ENCODE data around the gene IKZF4.

Gene IKZF4

GRCh38 chr12:56081393-56082347, 60.8 kb downstream of the IKZF4 start:
- DNase-seq (ENCODE audit: low read depth in 2 of 2, low spot score in 1 of 2): no peak

GRCh38 chr12:56082382-56082781, 61.5 kb downstream of the IKZF4 start:
- DNase-seq (ENCODE audit: low read depth in 2 of 2, low spot score in 1 of 2): no peak

GRCh38 chr12:56082967-56083366, 62.1 kb downstream of the IKZF4 start:
- no peak for DNase-seq (ENCODE audit: low read depth in 2 of 2, low spot score in 1 of 2)

GRCh38 chr12:56084958-56085543, 64.2 kb downstream of the IKZF4 start:
- no peak for DNase-seq (ENCODE audit: low read depth in 2 of 2, low spot score in 1 of 2)

- DNase-seq (ENCODE audit: low read depth in 2 of 2, low spot score in 1 of 2): no peak
These were observed 65.3 kb downstream of the IKZF4 start for GRCh38 chr12:56086096-56086495.

GRCh38 chr12:56086608-56087007, 65.8 kb downstream of the IKZF4 start:
- no peak for DNase-seq (ENCODE audit: low read depth in 2 of 2, low spot score in 1 of 2)

GRCh38 chr12:56087220-56087619, 66.4 kb downstream of the IKZF4 start:
- no peak for DNase-seq (ENCODE audit: low read depth in 2 of 2, low spot score in 1 of 2)

Data from stimulated activated CD8-positive, alpha-beta memory T cell treated with anti-CD3 and anti-CD28 coated beads, Interleukin-4, amount 100 ng/mL, for 4 hours (primary cell).